GM04504 (cell line): ENCODE results near the gene PGF.

ENCODE experiments used
- DNase-seq: peaks from one replicate; pipeline ENCODE4 v3.0.0-alpha.2; 2012; ENCODE audit warnings: low read depth

PGF gene

GRCh38 chr14:74898694-74899093 lies 56.7 kb downstream of the PGF start:
- DNase-seq, result no peak

- DNase-seq, result no peak
These were observed 57.3 kb downstream of the PGF start for GRCh38 chr14:74898083-74898482.

GRCh38 chr14:74897642-74898041 lies 57.8 kb downstream of the PGF start:
- DNase-seq, result no peak

- DNase-seq, result no peak
These were observed 59.0 kb downstream of the PGF start for GRCh38 chr14:74896400-74896799.

- no peak for DNase-seq
These were observed 61.7 kb downstream of the PGF start for GRCh38 chr14:74893614-74894091.

GRCh38 chr14:74892745-74893144 lies 62.7 kb downstream of the PGF start:
- DNase-seq, result no peak

GRCh38 chr14:74891870-74892269 lies 63.5 kb downstream of the PGF start:
- DNase-seq, result no peak
